GM18526 (cell line): Measurements from ENCODE around the gene ANKRD10.

Experiments
- POLR2A ChIP-seq: IDR thresholded peaks from 3 replicates; pipeline ENCODE4 v1.6.1; 2011; ENCODE audit not compliant: insufficient read length; ENCODE audit errors: extremely low read depth

The ANKRD10 gene

GRCh38 chr13:110944968-110945927 lies 30.4 kb upstream of the ANKRD10 start:
- no peak for TF ChIP-seq POLR2A

- no peak for TF ChIP-seq POLR2A
These were observed 29.5 kb upstream of the ANKRD10 start for GRCh38 chr13:110944121-110944967.

GRCh38 chr13:110942248-110942981 lies 27.5 kb upstream of the ANKRD10 start:
- no peak for TF ChIP-seq POLR2A

- TF ChIP-seq POLR2A, result no peak
These were observed 24.0 kb upstream of the ANKRD10 start for GRCh38 chr13:110938662-110939421.

- no peak for TF ChIP-seq POLR2A
These were observed 22.8 kb upstream of the ANKRD10 start for GRCh38 chr13:110937511-110938285.

- no peak for TF ChIP-seq POLR2A
These were observed 21.6 kb upstream of the ANKRD10 start for GRCh38 chr13:110936519-110936918.

- no peak for TF ChIP-seq POLR2A
These were observed 17.7 kb upstream of the ANKRD10 start for GRCh38 chr13:110932588-110932987.

- no peak for TF ChIP-seq POLR2A
These were observed 14.4 kb upstream of the ANKRD10 start for GRCh38 chr13:110929104-110929777.

- TF ChIP-seq POLR2A, result no peak
These were observed 10.2 kb upstream of the ANKRD10 start for GRCh38 chr13:110925023-110925612.

GRCh38 chr13:110924639-110924934 lies 9.7 kb upstream of the ANKRD10 start:
- no peak for TF ChIP-seq POLR2A

GRCh38 chr13:110923777-110924638 lies 9.1 kb upstream of the ANKRD10 start:
- no peak for TF ChIP-seq POLR2A

- no peak for TF ChIP-seq POLR2A
These were observed 8.2 kb upstream of the ANKRD10 start for GRCh38 chr13:110923086-110923485.
